ENCODE measurements around the gene BCAN. TPM values are rescaled to one million over a fixed set of nuclear protein-coding genes. Genes with fewer than 3 reads are reported as not detected.
A peak's percentile ranks its signal among the peaks of the same experiment; 100 is the strongest.

Gene BCAN
- total RNA-seq, 2 donors from 2014 or later = 0.36 to 0.67 TPM

DNA sequence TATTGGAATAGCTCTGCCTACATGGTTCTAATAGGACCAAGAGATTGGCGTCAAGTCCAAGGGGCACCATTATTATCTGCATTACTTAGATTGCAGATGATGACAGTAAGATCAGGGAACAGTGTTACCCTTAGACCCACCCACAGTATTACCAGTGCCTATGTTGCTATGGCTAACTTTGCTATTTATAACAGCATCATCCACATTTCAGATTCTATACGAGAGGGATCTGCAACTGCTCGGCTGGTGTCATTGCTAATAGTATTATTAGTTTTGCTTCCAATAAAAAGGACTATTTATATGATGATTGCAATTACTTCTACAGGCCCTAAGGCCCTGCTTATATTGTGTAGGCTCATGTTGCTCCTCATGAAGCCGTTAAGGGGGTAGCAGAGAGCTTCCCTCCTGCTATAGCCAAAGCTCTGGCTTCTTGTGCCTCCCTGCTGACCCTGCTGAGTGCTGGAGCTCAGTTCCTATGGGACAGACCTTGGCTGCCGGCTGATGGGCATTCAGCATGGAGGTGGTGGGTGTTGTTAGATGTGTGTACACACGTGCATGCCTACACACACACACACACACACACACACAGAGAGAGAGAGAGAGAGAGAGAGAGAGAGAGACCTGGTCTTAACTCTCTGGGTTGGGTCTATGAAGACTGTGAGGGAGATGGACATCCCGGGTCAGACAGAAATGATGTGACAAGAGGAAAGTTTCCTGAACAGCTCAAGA lies 1.3 kb downstream of the BCAN start:
- H3K27ac Mint-ChIP-seq = no peak overlapping the region
- peak overlapping the region; percentile 45 for H3K4me3 Mint-ChIP-seq
- H3K36me3 Mint-ChIP-seq = no peaks in the 10 kb centered on the region
- peaks cover 4% of the 10 kb centered on the region for H3K9me3 Mint-ChIP-seq
- ATAC-seq (no peak), DNase-seq (ENCODE audit: low spot score) (no peak)
- peaks cover 25 to 27% of the 10 kb centered on the region in 2 donors for H3K4me1 Mint-ChIP-seq (ENCODE audit: low read depth in 2 of 2)
- H3K27me3 Mint-ChIP-seq = peaks cover 62 to 69% of the 10 kb centered on the region in 2 donors

DNA sequence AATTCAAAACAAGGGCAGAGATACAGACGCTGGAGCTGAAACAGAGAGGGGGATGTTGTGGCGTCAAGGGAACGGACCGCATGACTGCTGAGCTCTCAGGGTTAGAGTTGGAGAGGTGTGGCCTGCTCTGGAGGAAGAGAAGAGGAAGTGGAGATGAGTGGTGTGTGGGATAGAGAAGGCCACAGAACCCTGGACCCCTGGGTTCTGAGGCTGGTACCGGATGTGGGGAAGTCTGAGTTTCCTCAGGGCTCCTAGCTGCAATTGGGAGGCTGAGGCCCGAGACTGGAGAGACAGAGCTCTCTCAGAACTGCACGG lies 1.8 kb downstream of the BCAN start:
- Mint-ChIP-seq H3K4me3 (peak overlapping the region; percentile 4), H3K27ac (no peak overlapping the region)
- peak; percentile 73 to 85 for ATAC-seq

GRCh38 chr1:156644146-156644545 lies 2.2 kb downstream of the BCAN start:
- DNase-seq (ENCODE audit: low spot score) (no peak), ATAC-seq (no peak)
- Mint-ChIP-seq H3K36me3 (no peaks in the 10 kb centered on the region), H3K4me1 (ENCODE audit: low read depth in 2 of 2) (peaks cover 25 to 27% of the 10 kb centered on the region in 2 donors), H3K9me3 (peaks cover 4% of the 10 kb centered on the region), H3K4me3 (no peak overlapping the region), H3K27me3 (peaks cover 63 to 66% of the 10 kb centered on the region in 2 donors), H3K27ac (no peak overlapping the region)

More for the DNA sequence above, 1.8 kb downstream of the BCAN start:
- H3K4me1 Mint-ChIP-seq (ENCODE audit: low read depth in 2 of 2) = peaks cover 25 to 27% of the 10 kb centered on the region in 2 donors
- H3K27me3 Mint-ChIP-seq = peaks cover 60 to 69% of the 10 kb centered on the region in 2 donors
- no peak for DNase-seq (ENCODE audit: low spot score)
- no peaks in the 10 kb centered on the region for H3K36me3 Mint-ChIP-seq
- H3K9me3 Mint-ChIP-seq = peaks cover 4% of the 10 kb centered on the region

- no peak for ATAC-seq
- Mint-ChIP-seq H3K36me3 (no peaks in the 10 kb centered on the region), H3K9me3 (peaks cover 4% of the 10 kb centered on the region), H3K4me3 (no peak overlapping the region), H3K27ac (no peak overlapping the region), H3K27me3 (peaks cover 61 to 63% of the 10 kb centered on the region in 2 donors), H3K4me1 (ENCODE audit: low read depth in 2 of 2) (peaks cover 25 to 27% of the 10 kb centered on the region in 2 donors)
- no peak for DNase-seq (ENCODE audit: low spot score)
Measured at GRCh38 chr1:156644640-156645039, 2.7 kb downstream of the BCAN start.

- Mint-ChIP-seq H3K9me3 (peaks cover 4% of the 10 kb centered on the region), H3K4me3 (no peak overlapping the region), H3K36me3 (no peaks in the 10 kb centered on the region), H3K27me3 (peaks cover 57 to 65% of the 10 kb centered on the region in 2 donors), H3K4me1 (ENCODE audit: low read depth in 2 of 2) (peaks cover 25 to 27% of the 10 kb centered on the region in 2 donors), H3K27ac (no peak overlapping the region)
- ATAC-seq = no peak
- no peak for DNase-seq (ENCODE audit: low spot score)
Measured at GRCh38 chr1:156645056-156645455, 3.1 kb downstream of the BCAN start.

DNA sequence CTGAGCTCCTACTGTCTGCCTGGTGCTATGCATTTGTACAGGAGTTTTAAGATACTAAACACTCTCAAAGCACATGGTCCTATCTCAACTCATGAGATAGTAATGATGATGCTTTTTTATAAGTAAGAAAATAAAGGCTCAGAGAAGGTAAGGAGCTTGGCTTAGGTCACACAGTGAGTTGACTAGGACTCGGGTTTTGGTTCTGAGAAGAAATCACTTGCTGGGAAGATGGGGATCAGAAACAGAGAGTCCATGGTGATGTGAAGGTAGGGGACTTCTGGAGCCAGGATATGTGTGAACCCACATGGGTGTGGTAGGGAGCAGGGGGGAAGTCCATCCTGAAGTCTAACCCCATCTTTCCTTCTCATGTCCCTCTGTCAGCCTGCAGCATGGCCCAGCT lies 3.7 kb downstream of the BCAN start:
- Mint-ChIP-seq H3K9me3 (peaks cover 4% of the 10 kb centered on the region), H3K36me3 (no peaks in the 10 kb centered on the region), H3K4me1 (ENCODE audit: low read depth in 2 of 2) (peaks cover 24 to 26% of the 10 kb centered on the region in 2 donors), H3K4me3 (no peak overlapping the region), H3K27ac (no peak overlapping the region), H3K27me3 (peaks cover 51 to 63% of the 10 kb centered on the region in 2 donors)
- ATAC-seq = no peak
- no peak for DNase-seq (ENCODE audit: low spot score)

DNA sequence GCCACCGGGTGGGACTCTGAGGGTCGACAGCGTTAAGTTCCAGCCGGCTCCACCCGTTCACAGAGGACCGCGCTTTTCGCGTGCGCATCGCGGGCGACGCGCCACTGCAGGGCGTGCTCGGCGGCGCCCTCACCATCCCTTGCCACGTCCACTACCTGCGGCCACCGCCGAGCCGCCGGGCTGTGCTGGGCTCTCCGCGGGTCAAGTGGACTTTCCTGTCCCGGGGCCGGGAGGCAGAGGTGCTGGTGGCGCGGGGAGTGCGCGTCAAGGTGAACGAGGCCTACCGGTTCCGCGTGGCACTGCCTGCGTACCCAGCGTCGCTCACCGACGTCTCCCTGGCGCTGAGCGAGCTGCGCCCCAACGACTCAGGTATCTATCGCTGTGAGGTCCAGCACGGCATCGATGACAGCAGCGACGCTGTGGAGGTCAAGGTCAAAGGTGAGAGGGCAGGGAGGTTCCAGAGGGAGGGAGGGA lies 4.9 kb downstream of the BCAN start:
- Mint-ChIP-seq H3K27ac (no peak overlapping the region), H3K4me1 (ENCODE audit: low read depth in 2 of 2) (peaks cover 16 to 18% of the 10 kb centered on the region in 2 donors), H3K9me3 (peaks cover 4% of the 10 kb centered on the region), H3K4me3 (no peak overlapping the region), H3K27me3 (peaks cover 48 to 56% of the 10 kb centered on the region in 2 donors), H3K36me3 (no peaks in the 10 kb centered on the region)
- DNase-seq (ENCODE audit: low spot score) (no peak), ATAC-seq (no peak)

DNA sequence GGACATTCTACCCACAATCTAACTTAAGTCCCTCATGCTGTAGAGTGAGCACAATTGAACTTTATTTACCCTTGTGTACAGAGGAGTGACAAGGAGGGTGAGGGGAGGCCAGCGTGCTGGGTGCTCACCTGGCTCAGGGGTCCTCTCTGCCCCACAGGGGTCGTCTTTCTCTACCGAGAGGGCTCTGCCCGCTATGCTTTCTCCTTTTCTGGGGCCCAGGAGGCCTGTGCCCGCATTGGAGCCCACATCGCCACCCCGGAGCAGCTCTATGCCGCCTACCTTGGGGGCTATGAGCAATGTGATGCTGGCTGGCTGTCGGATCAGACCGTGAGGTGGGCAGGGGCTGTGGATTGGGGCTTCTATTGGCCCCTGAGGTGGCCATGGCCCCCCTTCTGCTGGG lies 5.4 kb downstream of the BCAN start:
- H3K36me3 Mint-ChIP-seq = no peaks in the 10 kb centered on the region
- H3K4me1 Mint-ChIP-seq (ENCODE audit: low read depth in 2 of 2) = peaks cover 14 to 17% of the 10 kb centered on the region in 2 donors
- peaks cover 51 to 59% of the 10 kb centered on the region in 2 donors for H3K27me3 Mint-ChIP-seq
- no peak for DNase-seq (ENCODE audit: low spot score)
- no peak overlapping the region for H3K27ac Mint-ChIP-seq
- no peak for ATAC-seq
- H3K4me3 Mint-ChIP-seq = no peak overlapping the region
- H3K9me3 Mint-ChIP-seq = peaks cover 4% of the 10 kb centered on the region

DNA sequence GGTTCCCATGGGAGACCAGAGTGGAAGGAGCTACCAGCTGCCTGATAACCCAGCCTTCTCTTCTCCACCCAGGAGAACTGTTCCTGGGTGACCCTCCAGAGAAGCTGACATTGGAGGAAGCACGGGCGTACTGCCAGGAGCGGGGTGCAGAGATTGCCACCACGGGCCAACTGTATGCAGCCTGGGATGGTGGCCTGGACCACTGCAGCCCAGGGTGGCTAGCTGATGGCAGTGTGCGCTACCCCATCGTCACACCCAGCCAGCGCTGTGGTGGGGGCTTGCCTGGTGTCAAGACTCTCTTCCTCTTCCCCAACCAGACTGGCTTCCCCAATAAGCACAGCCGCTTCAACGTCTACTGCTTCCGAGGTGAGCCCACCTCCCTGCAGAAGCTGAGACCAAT lies 6.6 kb downstream of the BCAN start:
- H3K36me3 Mint-ChIP-seq = no peaks in the 10 kb centered on the region
- H3K4me3 Mint-ChIP-seq = no peak overlapping the region
- H3K4me1 Mint-ChIP-seq (ENCODE audit: low read depth in 2 of 2) = peaks cover 4 to 8% of the 10 kb centered on the region in 2 donors
- no peak overlapping the region for H3K27ac Mint-ChIP-seq
- ATAC-seq = no peak
- no peak for DNase-seq (ENCODE audit: low spot score)
- H3K27me3 Mint-ChIP-seq = peaks cover 51 to 59% of the 10 kb centered on the region in 2 donors
- peaks cover 2% of the 10 kb centered on the region for H3K9me3 Mint-ChIP-seq

DNA sequence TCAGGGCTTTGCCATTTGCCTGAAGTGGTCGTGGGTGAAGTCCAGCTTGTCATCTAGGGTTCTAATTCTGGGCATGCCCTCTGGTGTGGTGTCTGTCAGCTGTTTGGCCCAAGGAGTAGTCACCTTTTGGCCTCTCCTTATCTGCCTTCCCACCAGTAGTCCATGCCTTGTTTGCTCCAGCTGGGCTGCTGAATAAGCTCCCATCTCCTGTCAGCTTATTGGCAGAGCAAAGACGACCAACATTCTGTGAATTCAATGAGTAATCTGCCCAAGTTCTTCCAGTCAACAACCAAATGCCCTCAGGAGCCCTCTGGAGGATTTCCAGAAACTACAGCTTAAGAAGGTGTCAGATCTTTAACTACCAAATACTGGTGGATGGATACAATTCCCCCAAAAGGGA lies 7.0 kb downstream of the BCAN start:
- Mint-ChIP-seq H3K27me3 (peaks cover 51 to 60% of the 10 kb centered on the region in 2 donors), H3K4me1 (ENCODE audit: low read depth in 2 of 2) (peaks cover 0 to 4% of the 10 kb centered on the region in 2 donors), H3K27ac (no peak overlapping the region), H3K9me3 (no peaks in the 10 kb centered on the region), H3K4me3 (no peak overlapping the region), H3K36me3 (no peaks in the 10 kb centered on the region)
- ATAC-seq = no peak
- no peak for DNase-seq (ENCODE audit: low spot score)

DNA sequence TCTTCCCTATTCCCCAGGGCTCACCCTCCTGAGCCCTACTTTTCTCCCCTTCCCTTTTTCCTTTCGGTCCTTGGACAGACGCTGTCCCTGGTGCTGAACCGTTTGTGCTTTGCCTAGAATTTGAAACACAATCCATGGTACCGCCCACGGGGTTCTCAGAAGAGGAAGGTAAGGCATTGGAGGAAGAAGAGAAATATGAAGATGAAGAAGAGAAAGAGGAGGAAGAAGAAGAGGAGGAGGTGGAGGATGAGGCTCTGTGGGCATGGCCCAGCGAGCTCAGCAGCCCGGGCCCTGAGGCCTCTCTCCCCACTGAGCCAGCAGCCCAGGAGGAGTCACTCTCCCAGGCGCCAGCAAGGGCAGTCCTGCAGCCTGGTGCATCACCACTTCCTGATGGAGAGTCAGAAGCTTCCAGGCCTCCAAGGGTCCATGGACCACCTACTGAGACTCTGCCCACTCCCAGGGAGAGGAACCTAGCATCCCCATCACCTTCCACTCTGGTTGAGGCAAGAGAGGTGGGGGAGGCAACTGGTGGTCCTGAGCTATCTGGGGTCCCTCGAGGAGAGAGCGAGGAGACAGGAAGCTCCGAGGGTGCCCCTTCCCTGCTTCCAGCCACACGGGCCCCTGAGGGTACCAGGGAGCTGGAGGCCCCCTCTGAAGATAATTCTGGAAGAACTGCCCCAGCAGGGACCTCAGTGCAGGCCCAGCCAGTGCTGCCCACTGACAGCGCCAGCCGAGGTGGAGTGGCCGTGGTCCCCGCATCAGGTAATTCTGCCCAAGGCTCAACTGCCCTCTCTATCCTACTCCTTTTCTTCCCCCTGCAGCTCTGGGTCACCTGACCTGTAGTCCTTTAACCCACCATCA lies 10.4 kb downstream of the BCAN start:
- Mint-ChIP-seq H3K27ac (no peak overlapping the region), H3K4me3 (no peak overlapping the region), H3K4me1 (ENCODE audit: low read depth in 2 of 2) (peaks cover 8 to 14% of the 10 kb centered on the region in 2 donors), H3K36me3 (no peaks in the 10 kb centered on the region), H3K9me3 (no peaks in the 10 kb centered on the region), H3K27me3 (peaks cover 49 to 58% of the 10 kb centered on the region in 2 donors)
- ATAC-seq (no peak), DNase-seq (ENCODE audit: low spot score) (no peak)

DNA sequence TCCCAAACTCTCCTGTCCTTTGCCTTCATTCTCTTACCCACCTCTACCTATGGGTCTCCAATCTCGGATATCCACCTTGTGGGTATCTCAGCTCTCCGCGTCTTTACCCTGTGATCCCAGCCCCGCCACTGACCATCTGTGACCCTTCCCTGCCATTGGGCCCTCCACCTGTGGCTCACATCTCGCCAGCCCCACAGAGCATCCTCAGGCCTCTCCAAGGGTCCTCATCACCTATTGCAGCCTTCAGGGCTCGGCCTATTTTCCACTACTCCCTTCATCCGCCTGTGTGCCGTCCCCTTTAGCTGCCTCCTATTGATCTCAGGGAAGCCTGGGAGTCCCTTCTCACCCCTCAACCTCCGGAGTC lies 11.1 kb downstream of the BCAN start:
- H3K27me3 Mint-ChIP-seq = peaks cover 49 to 56% of the 10 kb centered on the region in 2 donors
- DNase-seq (ENCODE audit: low spot score) = no peak
- no peak for ATAC-seq
- H3K4me3 Mint-ChIP-seq = no peak overlapping the region
- H3K36me3 Mint-ChIP-seq = no peaks in the 10 kb centered on the region
- H3K27ac Mint-ChIP-seq = no peak overlapping the region
- H3K9me3 Mint-ChIP-seq = no peaks in the 10 kb centered on the region
- peaks cover 14 to 20% of the 10 kb centered on the region in 2 donors for H3K4me1 Mint-ChIP-seq (ENCODE audit: low read depth in 2 of 2)

GRCh38 chr1:156654700-156655099 lies 12.8 kb downstream of the BCAN start:
- ATAC-seq = no peak
- Mint-ChIP-seq H3K4me3 (no peak overlapping the region), H3K27ac (no peak overlapping the region), H3K27me3 (peaks cover 41 to 49% of the 10 kb centered on the region in 2 donors), H3K4me1 (ENCODE audit: low read depth in 2 of 2) (peaks cover 31 to 35% of the 10 kb centered on the region in 2 donors), H3K36me3 (no peaks in the 10 kb centered on the region), H3K9me3 (no peaks in the 10 kb centered on the region)
- no peak for DNase-seq (ENCODE audit: low spot score)
